NB4 (cell line): ENCODE results near the gene GPR155.

Experiments used
- MAX ChIP-seq: IDR thresholded peaks from 2 replicates; pipeline ENCODE4 v1.6.1; 2011; ENCODE audit warnings: low read depth, low read length
- MYC ChIP-seq: IDR thresholded peaks from 2 replicates; pipeline ENCODE4 v1.6.1; 2011; ENCODE audit warnings: low read depth, low read length
- POLR2A ChIP-seq: IDR thresholded peaks from 2 replicates; pipeline ENCODE4 v1.6.1; 2011; ENCODE audit warnings: mild to moderate bottlenecking; ENCODE audit not compliant: insufficient read length; ENCODE audit errors: extremely low read depth
- TF ChIP-seq, protein P1 (sequence below): IDR thresholded peaks from one replicate; pipeline ENCODE4 v1.5.1; 2012; ENCODE audit warnings: low read depth, low read length

GRCh38 chr2:174482854-174483253, 4.0 kb downstream of the GPR155 start:
- TF ChIP-seq POLR2A (no peak), MAX (no peak), MYC (no peak)
- TF ChIP-seq, protein P1, sequence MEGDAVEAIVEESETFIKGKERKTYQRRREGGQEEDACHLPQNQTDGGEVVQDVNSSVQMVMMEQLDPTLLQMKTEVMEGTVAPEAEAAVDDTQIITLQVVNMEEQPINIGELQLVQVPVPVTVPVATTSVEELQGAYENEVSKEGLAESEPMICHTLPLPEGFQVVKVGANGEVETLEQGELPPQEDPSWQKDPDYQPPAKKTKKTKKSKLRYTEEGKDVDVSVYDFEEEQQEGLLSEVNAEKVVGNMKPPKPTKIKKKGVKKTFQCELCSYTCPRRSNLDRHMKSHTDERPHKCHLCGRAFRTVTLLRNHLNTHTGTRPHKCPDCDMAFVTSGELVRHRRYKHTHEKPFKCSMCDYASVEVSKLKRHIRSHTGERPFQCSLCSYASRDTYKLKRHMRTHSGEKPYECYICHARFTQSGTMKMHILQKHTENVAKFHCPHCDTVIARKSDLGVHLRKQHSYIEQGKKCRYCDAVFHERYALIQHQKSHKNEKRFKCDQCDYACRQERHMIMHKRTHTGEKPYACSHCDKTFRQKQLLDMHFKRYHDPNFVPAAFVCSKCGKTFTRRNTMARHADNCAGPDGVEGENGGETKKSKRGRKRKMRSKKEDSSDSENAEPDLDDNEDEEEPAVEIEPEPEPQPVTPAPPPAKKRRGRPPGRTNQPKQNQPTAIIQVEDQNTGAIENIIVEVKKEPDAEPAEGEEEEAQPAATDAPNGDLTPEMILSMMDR = no peak
